GM12878 (cell line): ENCODE data around the gene PPP1R12B. TPM values are rescaled to one million over a fixed set of nuclear protein-coding genes. Genes with fewer than 3 reads are reported as not detected.

Experiments
- ATAC-seq: fragments of 200-7000 bp; cut with Tn5 transposase; 3 replicates; pipeline ENCODE4 v1.9.1; 2020; ENCODE audit warnings: mild to moderate bottlenecking, moderate library complexity
- BruUV-seq: library from RNA; stranded (reverse); fragments of 400-500 nt; replicated peaks from 2 replicates; lab custom pipeline; 2021; lab: Mats Ljungman, UMichigan
- CTCF ChIA-PET: fragments of 300-600 bp; sonication (Branson Sonifier 250); formaldehyde crosslinking; extraction: SDS; loops from one replicate; lab custom pipeline; 2021; ENCODE audit warnings: inconsistent platforms; lab: Yijun Ruan, JAX
- POLR2A ChIA-PET: fragments of 350-600 bp; formaldehyde crosslinking; extraction: SDS; loops from one replicate; lab custom pipeline; 2021; ENCODE audit warnings: inconsistent platforms; lab: Charles Lee
- RAD21 ChIA-PET: fragments of 300-600 bp; sonication (Branson Sonifier 250); formaldehyde crosslinking; loops from one replicate; lab custom pipeline; 2023; ENCODE audit warnings: antibody characterized with exemption; ENCODE audit not compliant: unreplicated experiment; lab: Charles Lee
- SMC1A ChIA-PET: fragments of 300-600 bp; sonication (Branson Sonifier 250); formaldehyde crosslinking; loops from one replicate; lab custom pipeline; 2023; ENCODE audit not compliant: unreplicated experiment, uncharacterized antibody; lab: Charles Lee
- DNase-seq: peaks from one replicate; pipeline ENCODE4 v3.0.0-alpha.2; 2011; ENCODE audit warnings: low read depth, low spot score
- FAIRE-seq: peaks from 3 replicates; lab custom pipeline; 2011; peaks lifted over from hg19 to GRCh38; lab: Jason Lieb, UNC
- H2AFZ ChIP-seq: 2 replicates; pipeline ENCODE4 v1.6.0; 2011; ENCODE audit warnings: low read depth, low read length, control low read depth; ENCODE audit not compliant: control insufficient read depth
- H3K27ac ChIP-seq: 2 replicates; pipeline ENCODE4 v1.5.1; 2011; ENCODE audit warnings: control low read depth; ENCODE audit not compliant: control insufficient read depth, insufficient read depth
- H3K27me3 ChIP-seq, 2 experiments: replicated peaks in 1 of 2; 2 replicates each; pipeline versions ENCODE4 v1.6.0 to v1.6.1; 2011; ENCODE audit warnings: low read length in 1 of 2; ENCODE audit not compliant: control insufficient read depth in 2 of 2, insufficient read depth in 2 of 2
- H3K36me3 ChIP-seq, 2 experiments: 2 replicates each; pipeline ENCODE4 v1.5.1; 2011; ENCODE audit warnings: low read length in 1 of 2; ENCODE audit not compliant: control insufficient read depth in 2 of 2, insufficient read depth in 2 of 2
- H3K4me1 ChIP-seq: 2 replicates; pipeline ENCODE4 v1.6.1; 2011; ENCODE audit warnings: mild to moderate bottlenecking, low read length, moderate library complexity, mixed read lengths; ENCODE audit not compliant: control insufficient read depth, insufficient read depth
- H3K4me2 ChIP-seq: 2 replicates; pipeline ENCODE4 v1.6.0; 2011; ENCODE audit warnings: control low read depth; ENCODE audit not compliant: control insufficient read depth, insufficient read depth
- H3K4me3 ChIP-seq: fragments of 200-600 bp; sonication (generic); 2 replicates; pipeline ENCODE4 v1.5.1; 2016
- H3K79me2 ChIP-seq: 2 replicates; pipeline ENCODE4 v1.6.0; 2011; ENCODE audit warnings: low read length; ENCODE audit not compliant: control insufficient read depth, insufficient read depth
- H3K9ac ChIP-seq: 2 replicates; pipeline ENCODE4 v1.8.0; 2011; ENCODE audit warnings: low read length, control low read depth, mixed read lengths; ENCODE audit not compliant: control insufficient read depth, insufficient read depth
- H3K9me3 ChIP-seq: replicated peaks from 3 replicates; pipeline ENCODE4 v1.5.1; 2011; ENCODE audit warnings: mild to moderate bottlenecking, low read length; ENCODE audit not compliant: control insufficient read depth, insufficient read depth
- H4K20me1 ChIP-seq: 2 replicates; pipeline ENCODE4 v1.6.0; 2011; ENCODE audit not compliant: control insufficient read depth, insufficient read depth
- BCL3 ChIP-seq: IDR thresholded peaks from 2 replicates; pipeline ENCODE4 v1.6.1; 2011; ENCODE audit warnings: borderline replicate concordance, low read depth, mild to moderate bottlenecking, moderate library complexity, low read length; ENCODE audit not compliant: insufficient read depth, poor library complexity, severe bottlenecking
- CHD4 ChIP-seq: fragments of 200-600 bp; sonication (generic); IDR thresholded peaks from 2 replicates; pipeline ENCODE4 v1.6.1; 2016; ENCODE audit warnings: mild to moderate bottlenecking
- FOS ChIP-seq: IDR thresholded peaks from 3 replicates; pipeline ENCODE4 v1.6.1; 2011; ENCODE audit warnings: borderline replicate concordance; ENCODE audit not compliant: insufficient read length; ENCODE audit errors: extremely low read depth
- HDGF ChIP-seq: fragments of 450-650 bp; IDR thresholded peaks from 2 replicates; pipeline ENCODE4 v1.6.1; 2016; ENCODE audit warnings: antibody characterized with exemption
- JUNB ChIP-seq: IDR thresholded peaks from 2 replicates; pipeline ENCODE4 v1.6.1; 2016; ENCODE audit warnings: antibody characterized with exemption, mild to moderate bottlenecking
- MYB ChIP-seq: fragments of 150-350 bp; IDR thresholded peaks from 2 replicates; pipeline ENCODE4 v1.6.1; 2014; ENCODE audit warnings: mild to moderate bottlenecking, low read depth, low read length, borderline replicate concordance
- RFX5 ChIP-seq: IDR thresholded peaks from 2 replicates; pipeline ENCODE4 v1.6.1; 2011; ENCODE audit warnings: low read depth, low read length, improper control_type of control experiment
- SUPT20H ChIP-seq: IDR thresholded peaks from 2 replicates; pipeline ENCODE4 v1.6.1; 2011; ENCODE audit warnings: low read depth, mild to moderate bottlenecking, low read length, moderate library complexity, borderline replicate concordance; ENCODE audit not compliant: control insufficient read depth
- TARDBP ChIP-seq: IDR thresholded peaks from 2 replicates; pipeline ENCODE4 v1.6.1; 2016; ENCODE audit warnings: borderline replicate concordance
- TCF12 ChIP-seq: IDR thresholded peaks from 2 replicates; pipeline ENCODE4 v1.6.1; 2011; ENCODE audit warnings: low read depth, mild to moderate bottlenecking, low read length
- WRNIP1 ChIP-seq: IDR thresholded peaks from 2 replicates; pipeline ENCODE4 v1.6.1; 2011; ENCODE audit warnings: low read depth, low read length, improper control_type of control experiment, borderline replicate concordance
- whole genome bisulfite sequencing: methylation state at CpG from one replicate; pipeline ENCODE4 v1.1.6; 2016; ENCODE audit warnings: low lambda C conversion rate; ENCODE audit not compliant: insufficient replicate concordance, insufficient coverage; ENCODE audit errors: missing lambda C conversion rate; 5-methylcytosine and 5-hydroxymethylcytosine counted together
- in situ Hi-C: fragments of 300-500 bp; cut with MboI; formaldehyde crosslinking; loops from 9 replicates; pipeline ENCODE4 v1.14.3; 2018; ENCODE audit warnings: mixed read lengths
- intact Hi-C: fragments of 100-400 bp; cut with micrococcal nuclease; formaldehyde crosslinking; loops from one replicate; pipeline ENCODE4 v1.14.2; 2022; ENCODE audit not compliant: unreplicated experiment
- polyA plus RNA-seq, 11 experiments: library from polyadenylated mRNA; depleted of rRNA in 4 of 11; unstranded in 6 of 11; stranded (reverse) in 5 of 11; fragments of >200 nt; fragmentation: Nextera tagmentation in 4 of 11; fragmentation: Illumina TruSeq in 1 of 11; extraction: Ambion mirVana in 4 of 11; extraction: Trizol in 1 of 11; gene quantifications; 1 replicate in 1 of 11; 2 replicates in 10 of 11; pipeline versions ENCODE4 v1.2.1 to v1.2.3, GENCODE V29; 2011 to 2016; ENCODE audit warnings: inconsistent platforms in 2 of 11, missing spikeins in 2 of 11, low read depth in 1 of 11
- total RNA-seq, 4 experiments: library from RNA; depleted of rRNA in 3 of 4; stranded (reverse); fragments of >200 nt in 3 of 4; fragmentation: Illumina TruSeq in 1 of 4; extraction: Trizol in 1 of 4; gene quantifications; 2 replicates each; pipeline versions ENCODE4 v1.2.1 to v1.2.3, GENCODE V29; 2013 to 2021
- TF ChIP-seq, protein P1 (sequence below): fragments of 450-650 bp; conservative IDR thresholded peaks from 2 replicates; pipeline ENCODE4 v1.6.1; 2017; ENCODE audit warnings: mild to moderate bottlenecking, moderate library complexity

The PPP1R12B gene
- total and polyA plus RNA-seq, 10 of the 15 experiments (the other 5 are each of a cell fraction or from before 2014, with no cell fraction given), result 0.29 to 9.4 (median 4.7) TPM

DNA sequence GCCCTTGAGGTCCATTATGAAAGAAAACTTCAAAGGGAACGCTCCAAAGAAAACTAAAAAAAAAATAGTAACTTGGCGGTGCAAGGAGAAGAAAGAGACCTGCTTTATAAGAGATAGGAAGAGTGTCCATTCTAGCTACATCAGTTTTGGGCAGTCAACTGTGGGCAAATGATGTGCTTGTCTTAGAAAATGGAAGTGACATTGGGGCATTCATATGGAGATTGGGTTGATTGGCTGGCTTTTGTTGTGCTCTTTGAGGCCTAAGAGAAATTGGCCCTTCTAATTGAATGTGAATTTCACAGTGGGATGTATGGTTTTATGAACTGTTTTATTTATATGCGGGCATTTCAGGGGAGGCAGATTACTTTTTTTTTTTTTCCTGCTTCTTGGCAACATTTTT, 13.2 kb downstream of the PPP1R12B start:
- FAIRE-seq (no peak), DNase-seq (no peak), ATAC-seq (no peak)
- CTCF ChIA-PET, result interaction anchor here (1.4 kb wide), 1 partner anchor 17 kb away, joined by 4 read pairs; no protein-coding TSS in a partner anchor
- RAD21 ChIA-PET, result no interaction called here
- no peaks in the 10 kb centered on the region for H4K20me1 ChIP-seq
- no peaks in the 10 kb centered on the region for H3K4me1 ChIP-seq
- in situ Hi-C loops, result no loop called here
- H3K36me3 ChIP-seq, result no peaks in the 10 kb centered on the region
- no peak overlapping the region for H3K9ac ChIP-seq
- no TSS peak for BruUV-seq
- H3K27me3 ChIP-seq, result no peaks in the 10 kb centered on the region
- no peak for TF ChIP-seq HDGF
- no peak for TF ChIP-seq BCL3
- TF ChIP-seq RFX5, result no peak
- H3K79me2 ChIP-seq, result no peaks in the 10 kb centered on the region
- no peak overlapping the region for H2AFZ ChIP-seq
- H3K4me3 ChIP-seq, result no peak overlapping the region
- POLR2A ChIA-PET, result interaction anchor here (0.7 kb wide), 1 partner anchor 648 kb away, joined by 3 read pairs; no protein-coding TSS in a partner anchor
- WGBS, result 93% methylated on average over 3 of the region's 3 CpGs
- H3K27ac ChIP-seq, result no peak overlapping the region
- SMC1A ChIA-PET, result interaction anchor here (0.7 kb wide), 1 partner anchor 339 kb away, joined by 3 read pairs; no protein-coding TSS in a partner anchor
- H3K4me2 ChIP-seq, result no peak overlapping the region
- H3K9me3 ChIP-seq, result no peaks in the 10 kb centered on the region
- intact Hi-C loops, result no loop called here

GRCh38 chr1:202362212-202362611, 13.7 kb downstream of the PPP1R12B start:
- POLR2A ChIA-PET, result interaction anchor here (0.7 kb wide), 2 partner anchors 647 to 1797 kb away, joined by 3 to 8 read pairs; no protein-coding TSS in a partner anchor
- Histone ChIP-seq H3K9ac (no peak overlapping the region), H3K79me2 (no peaks in the 10 kb centered on the region), H2AFZ (no peak overlapping the region), H3K36me3 (no peaks in the 10 kb centered on the region), H3K4me1 (no peaks in the 10 kb centered on the region), H3K27me3 (no peaks in the 10 kb centered on the region), H3K4me3 (no peak overlapping the region), H3K9me3 (no peaks in the 10 kb centered on the region), H4K20me1 (no peaks in the 10 kb centered on the region), H3K4me2 (no peak overlapping the region), H3K27ac (no peak overlapping the region)
- FAIRE-seq (no peak), ATAC-seq (no peak), DNase-seq (no peak)
- WGBS, result 97% methylated on average over 2 of the region's 2 CpGs
- SMC1A ChIA-PET, result interaction anchor here (0.7 kb wide), 1 partner anchor 338 kb away, joined by 3 read pairs; no protein-coding TSS in a partner anchor
- in situ Hi-C loops, result no loop called here
- intact Hi-C loops, result no loop called here
- BruUV-seq, result no TSS peak
- CTCF ChIA-PET, result interaction anchor here (0.7 to 0.9 kb wide), 2 partner anchors 210 to 1195 kb away, joined by 3 read pairs; no protein-coding TSS in a partner anchor
- RAD21 ChIA-PET, result no interaction called here
- no peak for TF ChIP-seq SUPT20H
- TF ChIP-seq WRNIP1, result no peak
- no peak for TF ChIP-seq JUNB
- no peak for TF ChIP-seq TCF12
- TF ChIP-seq MYB, result no peak
- no peak for TF ChIP-seq TARDBP
- TF ChIP-seq, protein P1, sequence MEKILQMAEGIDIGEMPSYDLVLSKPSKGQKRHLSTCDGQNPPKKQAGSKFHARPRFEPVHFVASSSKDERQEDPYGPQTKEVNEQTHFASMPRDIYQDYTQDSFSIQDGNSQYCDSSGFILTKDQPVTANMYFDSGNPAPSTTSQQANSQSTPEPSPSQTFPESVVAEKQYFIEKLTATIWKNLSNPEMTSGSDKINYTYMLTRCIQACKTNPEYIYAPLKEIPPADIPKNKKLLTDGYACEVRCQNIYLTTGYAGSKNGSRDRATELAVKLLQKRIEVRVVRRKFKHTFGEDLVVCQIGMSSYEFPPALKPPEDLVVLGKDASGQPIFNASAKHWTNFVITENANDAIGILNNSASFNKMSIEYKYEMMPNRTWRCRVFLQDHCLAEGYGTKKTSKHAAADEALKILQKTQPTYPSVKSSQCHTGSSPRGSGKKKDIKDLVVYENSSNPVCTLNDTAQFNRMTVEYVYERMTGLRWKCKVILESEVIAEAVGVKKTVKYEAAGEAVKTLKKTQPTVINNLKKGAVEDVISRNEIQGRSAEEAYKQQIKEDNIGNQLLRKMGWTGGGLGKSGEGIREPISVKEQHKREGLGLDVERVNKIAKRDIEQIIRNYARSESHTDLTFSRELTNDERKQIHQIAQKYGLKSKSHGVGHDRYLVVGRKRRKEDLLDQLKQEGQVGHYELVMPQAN, result no peak
- no peak for TF ChIP-seq CHD4
- TF ChIP-seq FOS, result no peak
